Stomach (tissue), 4 donors: ENCODE results near the gene PIP5K1B.

Source experiments
- EP300 ChIP-seq: sonication (generic); formaldehyde crosslinking; IDR thresholded peaks from one replicate; pipeline ENCODE4 v1.6.1; 2017; ENCODE audit warnings: antibody characterized with exemption
- POLR2A ChIP-seq, 4 donors: fragments of 450-650 bp; IDR thresholded peaks; one replicate each; pipeline ENCODE4 v1.6.1; 2016; ENCODE audit warnings: antibody characterized with exemption in 4 of 4, control low read depth in 2 of 4, mild to moderate bottlenecking in 1 of 4, moderate library complexity in 1 of 4
- POLR2AphosphoS5 ChIP-seq, 3 donors: sonication (generic); formaldehyde crosslinking; IDR thresholded peaks; one replicate each; pipeline ENCODE4 v1.6.1; 2016; ENCODE audit warnings: antibody characterized with exemption in 3 of 3
- TF ChIP-seq, protein P1 (sequence below), 7 experiments: fragments of 450-650 bp in 4 of 7; fragments of 200-600 bp in 3 of 7; sonication (generic) in 3 of 7; IDR thresholded peaks; one replicate each; pipeline ENCODE4 v1.5.1; 2016 to 2019; ENCODE audit warnings: antibody characterized with exemption in 7 of 7, control low read depth in 2 of 7, mild to moderate bottlenecking in 1 of 7

DNA sequence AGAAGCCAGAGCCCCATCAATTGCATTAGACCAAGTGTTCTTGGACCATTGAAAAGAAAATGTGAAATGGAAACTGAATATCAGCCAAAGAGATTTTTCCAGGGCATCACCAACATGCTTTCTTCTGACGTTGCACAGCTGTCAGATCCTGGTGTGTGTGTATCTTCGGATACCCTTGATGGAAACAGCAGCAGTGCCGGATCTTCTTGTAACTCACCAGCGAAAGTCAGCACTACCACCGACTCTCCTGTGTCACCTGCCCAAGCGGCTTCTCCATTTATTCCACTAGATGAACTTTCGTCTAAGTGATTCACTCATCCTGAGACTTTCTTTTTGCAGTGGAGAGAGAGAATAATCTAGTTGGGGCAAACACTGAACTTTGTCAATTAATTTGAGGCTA lies 75.7 kb downstream of the PIP5K1B start:
- TF ChIP-seq, protein P1, sequence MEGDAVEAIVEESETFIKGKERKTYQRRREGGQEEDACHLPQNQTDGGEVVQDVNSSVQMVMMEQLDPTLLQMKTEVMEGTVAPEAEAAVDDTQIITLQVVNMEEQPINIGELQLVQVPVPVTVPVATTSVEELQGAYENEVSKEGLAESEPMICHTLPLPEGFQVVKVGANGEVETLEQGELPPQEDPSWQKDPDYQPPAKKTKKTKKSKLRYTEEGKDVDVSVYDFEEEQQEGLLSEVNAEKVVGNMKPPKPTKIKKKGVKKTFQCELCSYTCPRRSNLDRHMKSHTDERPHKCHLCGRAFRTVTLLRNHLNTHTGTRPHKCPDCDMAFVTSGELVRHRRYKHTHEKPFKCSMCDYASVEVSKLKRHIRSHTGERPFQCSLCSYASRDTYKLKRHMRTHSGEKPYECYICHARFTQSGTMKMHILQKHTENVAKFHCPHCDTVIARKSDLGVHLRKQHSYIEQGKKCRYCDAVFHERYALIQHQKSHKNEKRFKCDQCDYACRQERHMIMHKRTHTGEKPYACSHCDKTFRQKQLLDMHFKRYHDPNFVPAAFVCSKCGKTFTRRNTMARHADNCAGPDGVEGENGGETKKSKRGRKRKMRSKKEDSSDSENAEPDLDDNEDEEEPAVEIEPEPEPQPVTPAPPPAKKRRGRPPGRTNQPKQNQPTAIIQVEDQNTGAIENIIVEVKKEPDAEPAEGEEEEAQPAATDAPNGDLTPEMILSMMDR (IDR thresholded peaks at IDR 0.05): no peak
- no peak for TF ChIP-seq EP300
- TF ChIP-seq POLR2A (IDR thresholded peaks at IDR 0.05): no peak
- TF ChIP-seq POLR2AphosphoS5 (IDR thresholded peaks at IDR 0.05): no peak
